Stimulated activated CD4-positive, alpha-beta T cell treated with anti-CD3 and anti-CD28 coated beads, Interleukin-2, amount 100 ng/mL, for 24 hours (primary cell): ENCODE results near the gene SIK1.
"Not testable (repeated sequence)": the region's sequence is repeated elsewhere in the genome, so short reads cannot be mapped to it uniquely, and the experiment has no call there.

ENCODE experiments used
- DNase-seq, 2 donors: peaks; one replicate each; pipeline ENCODE4 v3.0.0-alpha.2; 2020

Gene SIK1

GRCh38 chr21:43439316-43440075 is 12.6 kb upstream of the SIK1 start:
- DNase-seq, result not testable (repeated sequence)

GRCh38 chr21:43436272-43436671 is 9.3 kb upstream of the SIK1 start:
- DNase-seq, result not testable (repeated sequence)

GRCh38 chr21:43433340-43434136 is 6.6 kb upstream of the SIK1 start:
- not testable (repeated sequence) for DNase-seq

GRCh38 chr21:43430830-43431416 is 4.0 kb upstream of the SIK1 start:
- not testable (repeated sequence) for DNase-seq

GRCh38 chr21:43428964-43429363 is 2.0 kb upstream of the SIK1 start:
- not testable (repeated sequence) for DNase-seq

- not testable (repeated sequence) for DNase-seq
Measured at GRCh38 chr21:43427242-43427559, 270 bp upstream of the SIK1 start.

- DNase-seq, result not testable (repeated sequence)
Measured at GRCh38 chr21:43426004-43426403, 927 bp downstream of the SIK1 start.

- DNase-seq, result not testable (repeated sequence)
Measured at GRCh38 chr21:43419475-43419874, 7.5 kb downstream of the SIK1 start.

GRCh38 chr21:43414576-43414975 is 12.4 kb downstream of the SIK1 start:
- not testable (repeated sequence) for DNase-seq

GRCh38 chr21:43412020-43412788 is 14.7 kb downstream of the SIK1 start:
- DNase-seq, result not testable (repeated sequence)

- not testable (repeated sequence) for DNase-seq
Measured at GRCh38 chr21:43410456-43411068, 16.4 kb downstream of the SIK1 start.

GRCh38 chr21:43407139-43407538 is 19.8 kb downstream of the SIK1 start:
- DNase-seq, result not testable (repeated sequence)

GRCh38 chr21:43404450-43404849 is 22.5 kb downstream of the SIK1 start:
- DNase-seq, result not testable (repeated sequence)

GRCh38 chr21:43403651-43404430 is 23.1 kb downstream of the SIK1 start:
- not testable (repeated sequence) for DNase-seq

- not testable (repeated sequence) for DNase-seq
Measured at GRCh38 chr21:43401125-43401524, 25.8 kb downstream of the SIK1 start.

GRCh38 chr21:43399595-43400015 is 27.3 kb downstream of the SIK1 start:
- not testable (repeated sequence) for DNase-seq

GRCh38 chr21:43399136-43399535 is 27.8 kb downstream of the SIK1 start:
- not testable (repeated sequence) for DNase-seq

- DNase-seq, result not testable (repeated sequence)
Measured at GRCh38 chr21:43398533-43398932, 28.4 kb downstream of the SIK1 start.

- DNase-seq, result not testable (repeated sequence)
Measured at GRCh38 chr21:43398000-43398399, 28.9 kb downstream of the SIK1 start.

GRCh38 chr21:43397439-43397808 is 29.5 kb downstream of the SIK1 start:
- DNase-seq, result not testable (repeated sequence)

- not testable (repeated sequence) for DNase-seq
Measured at GRCh38 chr21:43396788-43397438, 30.0 kb downstream of the SIK1 start.
